ENCODE data around the gene F12.

Gene F12

DNA sequence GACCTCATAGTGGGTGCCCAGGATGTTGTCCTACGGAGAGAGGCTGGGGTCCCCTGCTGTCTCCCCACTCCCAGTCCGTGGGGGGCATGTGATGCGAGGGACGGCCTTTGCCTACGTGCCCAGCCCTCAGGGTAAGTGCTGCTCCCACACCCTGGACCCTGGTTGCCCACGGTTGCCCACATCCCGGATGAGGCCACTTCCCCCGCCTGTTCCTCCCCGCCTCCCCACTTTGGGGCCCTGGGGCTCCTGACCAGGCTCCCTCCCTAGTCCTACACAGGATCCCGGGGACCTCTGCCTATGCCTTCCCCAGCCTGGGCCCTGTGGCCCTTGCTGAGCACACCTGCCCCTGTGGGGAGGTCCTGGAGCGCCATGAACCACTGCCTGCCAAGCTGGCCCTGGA lies 23.6 kb downstream of the F12 start:
- Histone ChIP-seq H3K9me2 (ENCODE audit: low read depth, low read length) (no peaks in the 10 kb centered on the region), H3K9me3 (ENCODE audit: low read length) (no peaks in the 10 kb centered on the region), H3K4me1 (ENCODE audit: insufficient read depth, low read length, severe bottlenecking) (peaks cover 34% of the 10 kb centered on the region), H3K27ac (ENCODE audit: low read depth, low read length, poor library complexity, severe bottlenecking) (no peak overlapping the region), H3K9ac (ENCODE audit: low read length) (no peak overlapping the region), H3K36me3 (ENCODE audit: insufficient read depth, low read length) (no peaks in the 10 kb centered on the region), H4K20me1 (ENCODE audit: insufficient read depth, low read length) (no peaks in the 10 kb centered on the region), H3K4me2 (ENCODE audit: low read length) (no peak overlapping the region), H3K4me3 (ENCODE audit: low read depth, low read length, poor library complexity, severe bottlenecking) (no peak overlapping the region), H3F3A (ENCODE audit: insufficient read depth, low read length) (no peaks in the 10 kb centered on the region), H3K27me3 (ENCODE audit: insufficient read depth, low read length) (no peaks in the 10 kb centered on the region; the same call in 1 of the 2 replicates), H3K79me2 (ENCODE audit: insufficient read depth, low read length) (no peaks in the 10 kb centered on the region), H2AFZ (ENCODE audit: low read length) (no peak overlapping the region)
- TF ChIP-seq, protein P1, sequence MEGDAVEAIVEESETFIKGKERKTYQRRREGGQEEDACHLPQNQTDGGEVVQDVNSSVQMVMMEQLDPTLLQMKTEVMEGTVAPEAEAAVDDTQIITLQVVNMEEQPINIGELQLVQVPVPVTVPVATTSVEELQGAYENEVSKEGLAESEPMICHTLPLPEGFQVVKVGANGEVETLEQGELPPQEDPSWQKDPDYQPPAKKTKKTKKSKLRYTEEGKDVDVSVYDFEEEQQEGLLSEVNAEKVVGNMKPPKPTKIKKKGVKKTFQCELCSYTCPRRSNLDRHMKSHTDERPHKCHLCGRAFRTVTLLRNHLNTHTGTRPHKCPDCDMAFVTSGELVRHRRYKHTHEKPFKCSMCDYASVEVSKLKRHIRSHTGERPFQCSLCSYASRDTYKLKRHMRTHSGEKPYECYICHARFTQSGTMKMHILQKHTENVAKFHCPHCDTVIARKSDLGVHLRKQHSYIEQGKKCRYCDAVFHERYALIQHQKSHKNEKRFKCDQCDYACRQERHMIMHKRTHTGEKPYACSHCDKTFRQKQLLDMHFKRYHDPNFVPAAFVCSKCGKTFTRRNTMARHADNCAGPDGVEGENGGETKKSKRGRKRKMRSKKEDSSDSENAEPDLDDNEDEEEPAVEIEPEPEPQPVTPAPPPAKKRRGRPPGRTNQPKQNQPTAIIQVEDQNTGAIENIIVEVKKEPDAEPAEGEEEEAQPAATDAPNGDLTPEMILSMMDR (IDR thresholded peaks at IDR 0.05; ENCODE audit: low read length) = no peak
- no peak for TF ChIP-seq EZH2 (IDR thresholded peaks at IDR 0.05; ENCODE audit: borderline replicate concordance, low read length)

DNA sequence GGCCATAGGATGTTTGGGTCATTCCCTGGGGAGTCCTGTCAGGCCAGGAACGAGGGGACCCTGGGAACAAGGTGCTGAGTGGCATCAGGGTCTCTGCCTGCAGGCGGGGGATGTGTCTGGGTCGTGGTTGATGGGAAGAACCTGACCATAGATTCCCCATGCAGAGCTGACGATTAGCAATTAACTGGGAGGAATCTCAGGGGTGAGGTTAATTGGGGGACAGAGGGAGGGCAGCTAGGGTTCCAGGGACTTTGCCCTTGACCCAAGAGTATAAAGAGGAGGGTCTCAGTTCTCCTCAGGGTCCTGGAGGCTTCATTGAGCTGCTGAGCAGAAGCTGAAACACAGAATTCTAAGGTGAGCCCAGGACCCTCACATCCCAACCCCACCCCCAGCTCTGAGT lies 25.2 kb downstream of the F12 start, which contains the start of gene SLC34A1:
Gene SLC34A1, plus strand, starts transcription at position 301 of the 400 bp plus-strand sequence. CDS start 1,308 bp downstream, outside the sequence.
- H4K20me1 ChIP-seq (ENCODE audit: insufficient read depth, low read length) = no peaks in the 10 kb centered on the region
- H3K27ac ChIP-seq (ENCODE audit: low read depth, low read length, poor library complexity, severe bottlenecking) = no peak within 1 kb of the TSS
- no peak within 1 kb of the TSS for H2AFZ ChIP-seq (ENCODE audit: low read length)
- TF ChIP-seq EZH2 (IDR thresholded peaks at IDR 0.05; ENCODE audit: borderline replicate concordance, low read length) = no peak
- TF ChIP-seq, protein P1 (IDR thresholded peaks at IDR 0.05; ENCODE audit: low read length) = no peak
- no peaks in the 10 kb centered on the region for H3K36me3 ChIP-seq (ENCODE audit: insufficient read depth, low read length)
- peaks cover 21% of the 10 kb centered on the region for H3K4me1 ChIP-seq (ENCODE audit: insufficient read depth, low read length, severe bottlenecking)
- no peaks in the 10 kb centered on the region; the same call in 1 of the 2 replicates for H3K27me3 ChIP-seq (ENCODE audit: insufficient read depth, low read length)
- no peaks in the 10 kb centered on the region for H3K79me2 ChIP-seq (ENCODE audit: insufficient read depth, low read length)
- H3K9me2 ChIP-seq (ENCODE audit: low read depth, low read length) = no peaks in the 10 kb centered on the region
- H3K9ac ChIP-seq (ENCODE audit: low read length) = no peak within 1 kb of the TSS
- no peaks in the 10 kb centered on the region for H3K9me3 ChIP-seq (ENCODE audit: low read length)
- no peaks in the 10 kb centered on the region for H3F3A ChIP-seq (ENCODE audit: insufficient read depth, low read length)
- H3K4me2 ChIP-seq (ENCODE audit: low read length) = no peak within 1 kb of the TSS
- no peak within 1 kb of the TSS for H3K4me3 ChIP-seq (ENCODE audit: low read depth, low read length, poor library complexity, severe bottlenecking)

DNA sequence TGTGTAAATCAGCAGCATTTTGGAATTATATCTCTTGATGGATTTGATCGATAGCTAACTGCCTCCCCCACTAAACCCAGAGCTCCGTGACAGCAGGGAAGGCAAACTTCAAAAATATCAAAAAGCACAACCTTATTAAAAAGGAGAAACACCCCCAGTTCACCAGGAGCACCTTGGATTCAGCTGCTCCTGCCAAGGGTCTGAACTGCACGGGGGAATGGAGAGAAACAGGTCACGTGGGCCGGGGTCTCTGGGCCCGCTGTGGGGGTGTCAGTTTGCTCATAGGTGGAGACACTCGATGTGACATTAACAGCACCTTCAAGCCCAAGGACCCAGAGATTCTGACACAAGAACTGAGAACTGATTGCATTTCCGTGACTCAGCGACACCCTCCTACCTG lies 26.2 kb downstream of the F12 start:
- no peak for TF ChIP-seq EZH2 (IDR thresholded peaks at IDR 0.05; ENCODE audit: borderline replicate concordance, low read length)
- Histone ChIP-seq H3K9me3 (ENCODE audit: low read length) (no peaks in the 10 kb centered on the region), H3K4me2 (ENCODE audit: low read length) (no peak overlapping the region), H3K4me1 (ENCODE audit: insufficient read depth, low read length, severe bottlenecking) (peaks cover 14% of the 10 kb centered on the region), H3K27ac (ENCODE audit: low read depth, low read length, poor library complexity, severe bottlenecking) (no peak overlapping the region), H3K27me3 (ENCODE audit: insufficient read depth, low read length) (no peaks in the 10 kb centered on the region; the same call in 1 of the 2 replicates), H3K4me3 (ENCODE audit: low read depth, low read length, poor library complexity, severe bottlenecking) (no peak overlapping the region), H3K9ac (ENCODE audit: low read length) (no peak overlapping the region), H4K20me1 (ENCODE audit: insufficient read depth, low read length) (no peaks in the 10 kb centered on the region), H3K36me3 (ENCODE audit: insufficient read depth, low read length) (no peaks in the 10 kb centered on the region), H3K9me2 (ENCODE audit: low read depth, low read length) (no peaks in the 10 kb centered on the region), H2AFZ (ENCODE audit: low read length) (no peak overlapping the region), H3K79me2 (ENCODE audit: insufficient read depth, low read length) (no peaks in the 10 kb centered on the region), H3F3A (ENCODE audit: insufficient read depth, low read length) (no peaks in the 10 kb centered on the region)

DNA sequence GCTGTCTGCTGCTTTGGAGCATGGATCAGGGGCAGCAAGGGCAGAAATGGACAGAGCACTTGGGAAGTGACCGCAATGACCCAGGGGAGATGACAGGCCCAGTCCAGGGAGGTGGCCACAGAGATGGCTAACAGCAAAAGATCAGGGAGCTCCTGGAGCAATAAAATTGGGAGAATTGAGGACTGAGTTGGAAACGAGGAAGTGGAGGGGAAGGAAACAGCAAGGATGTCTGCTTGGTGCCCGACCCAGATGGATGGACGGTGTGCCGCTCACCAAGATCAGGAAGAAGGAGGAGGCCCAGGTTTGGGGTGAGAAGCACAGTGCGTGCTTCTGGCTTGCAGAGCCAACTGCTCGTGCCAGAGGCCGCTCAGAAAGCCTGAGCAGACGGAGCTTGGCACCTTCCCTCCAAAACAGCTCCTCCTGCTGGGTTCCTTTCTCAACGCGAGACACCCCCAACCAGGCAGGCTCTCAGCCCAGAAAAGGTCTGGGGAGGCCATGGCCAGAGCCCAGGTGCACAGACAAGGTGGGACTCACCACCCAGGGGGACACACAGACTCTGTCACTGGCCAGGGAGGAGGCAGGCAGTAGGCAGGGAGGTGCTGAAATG lies 26.8 kb downstream of the F12 start:
- Histone ChIP-seq H3K9me2 (ENCODE audit: low read depth, low read length) (no peaks in the 10 kb centered on the region), H3K27me3 (ENCODE audit: insufficient read depth, low read length) (no peaks in the 10 kb centered on the region; the same call in 1 of the 2 replicates), H2AFZ (ENCODE audit: low read length) (no peak overlapping the region), H3K79me2 (ENCODE audit: insufficient read depth, low read length) (no peaks in the 10 kb centered on the region), H3K27ac (ENCODE audit: low read depth, low read length, poor library complexity, severe bottlenecking) (no peak overlapping the region), H3K9ac (ENCODE audit: low read length) (no peak overlapping the region), H4K20me1 (ENCODE audit: insufficient read depth, low read length) (no peaks in the 10 kb centered on the region), H3F3A (ENCODE audit: insufficient read depth, low read length) (no peaks in the 10 kb centered on the region), H3K4me3 (ENCODE audit: low read depth, low read length, poor library complexity, severe bottlenecking) (no peak overlapping the region), H3K36me3 (ENCODE audit: insufficient read depth, low read length) (no peaks in the 10 kb centered on the region), H3K9me3 (ENCODE audit: low read length) (no peaks in the 10 kb centered on the region), H3K4me2 (ENCODE audit: low read length) (no peak overlapping the region), H3K4me1 (ENCODE audit: insufficient read depth, low read length, severe bottlenecking) (peaks cover 9% of the 10 kb centered on the region)
- TF ChIP-seq EZH2 (IDR thresholded peaks at IDR 0.05; ENCODE audit: borderline replicate concordance, low read length) = no peak
- TF ChIP-seq, protein P1 (IDR thresholded peaks at IDR 0.05; ENCODE audit: low read length) = peak; percentile 49

Measured in OCI-LY1 (cell line).